OCI-LY1 (cell line): Measurements from ENCODE around the gene SPACA5.
A peak's percentile ranks its signal among the peaks of the same experiment; 100 is the strongest.
"Not testable (repeated sequence)": the region's sequence is repeated elsewhere in the genome, so short reads cannot be mapped to it uniquely, and the experiment has no call there.

Experiments used
- H2AFZ ChIP-seq: fragments of 200-600 bp; sonication (generic), shearing (Covaris generic); 2 replicates; pipeline ENCODE4 v1.6.0; 2014; ENCODE audit warnings: antibody characterized with exemption, mild to moderate bottlenecking, low read length
- H3F3A ChIP-seq: fragments of 200-600 bp; sonication (generic), shearing (Covaris generic); 2 replicates; pipeline ENCODE4 v1.6.0; 2014; ENCODE audit warnings: mild to moderate bottlenecking, antibody characterized with exemption, low read length, moderate library complexity; ENCODE audit not compliant: insufficient read depth
- H3K27ac ChIP-seq: fragments of 200-600 bp; sonication (generic); 2 replicates; pipeline ENCODE4 v1.5.1; 2014; ENCODE audit warnings: low read length, mixed run types, mild to moderate bottlenecking, low read depth; ENCODE audit not compliant: poor library complexity, severe bottlenecking
- H3K27me3 ChIP-seq: fragments of 200-600 bp; sonication (generic); 2 replicates; pipeline ENCODE4 v1.6.0; 2014; ENCODE audit warnings: antibody characterized with exemption, mild to moderate bottlenecking, low read length, moderate library complexity; ENCODE audit not compliant: insufficient read depth
- H3K36me3 ChIP-seq: fragments of 200-600 bp; sonication (generic); 2 replicates; pipeline ENCODE4 v1.6.1; 2014; ENCODE audit warnings: mild to moderate bottlenecking, antibody characterized with exemption, low read length, moderate library complexity, mixed read lengths; ENCODE audit not compliant: insufficient read depth
- H3K4me1 ChIP-seq: fragments of 200-600 bp; sonication (generic); 2 replicates; pipeline ENCODE4 v1.5.1; 2014; ENCODE audit warnings: mild to moderate bottlenecking, low read length, moderate library complexity; ENCODE audit not compliant: insufficient read depth, severe bottlenecking
- H3K4me2 ChIP-seq: fragments of 200-600 bp; sonication (generic), shearing (Covaris generic); 2 replicates; pipeline ENCODE4 v1.6.1; 2014; ENCODE audit warnings: low read length
- H3K4me3 ChIP-seq: fragments of 200-600 bp; sonication (generic); 2 replicates; pipeline ENCODE4 v1.5.1; 2014; ENCODE audit warnings: low read length, low read depth, mild to moderate bottlenecking, mixed read lengths; ENCODE audit not compliant: poor library complexity, severe bottlenecking
- H3K79me2 ChIP-seq: fragments of 200-600 bp; shearing (Covaris generic); 2 replicates; pipeline ENCODE4 v1.6.1; 2016; ENCODE audit warnings: mixed run types, low read length, mixed read lengths; ENCODE audit not compliant: insufficient read depth
- H3K9ac ChIP-seq: fragments of 200-600 bp; sonication (generic), shearing (Covaris generic); 2 replicates; pipeline ENCODE4 v1.6.1; 2014; ENCODE audit warnings: mild to moderate bottlenecking, low read length, mixed read lengths
- H3K9me2 ChIP-seq: fragments of 200-600 bp; sonication (generic), shearing (Covaris generic); 2 replicates; pipeline ENCODE4 v1.6.1; 2014; ENCODE audit warnings: low read depth, mild to moderate bottlenecking, low read length, mixed read lengths
- H3K9me3 ChIP-seq: fragments of 200-600 bp; shearing (Covaris generic); 2 replicates; pipeline ENCODE4 v1.6.1; 2014; ENCODE audit warnings: low read length, mixed read lengths
- H4K20me1 ChIP-seq: fragments of 200-600 bp; sonication (generic), shearing (Covaris generic); 2 replicates; pipeline ENCODE4 v1.6.0; 2016; ENCODE audit warnings: mild to moderate bottlenecking, low read length; ENCODE audit not compliant: insufficient read depth
- EZH2 ChIP-seq: fragments of 200-600 bp; sonication (generic), shearing (Covaris generic); IDR thresholded peaks from 2 replicates; pipeline ENCODE4 v1.8.0; 2017; ENCODE audit warnings: borderline replicate concordance, mixed run types, mild to moderate bottlenecking, antibody characterized with exemption, low read length, moderate library complexity, mixed read lengths
- TF ChIP-seq, protein P1 (sequence below): fragments of 200-600 bp; sonication (generic), shearing (Covaris generic); IDR thresholded peaks from 2 replicates; pipeline ENCODE4 v1.5.1; 2017; ENCODE audit warnings: mild to moderate bottlenecking, antibody characterized with exemption, low read length, moderate library complexity, mixed read lengths

The SPACA5 gene

DNA sequence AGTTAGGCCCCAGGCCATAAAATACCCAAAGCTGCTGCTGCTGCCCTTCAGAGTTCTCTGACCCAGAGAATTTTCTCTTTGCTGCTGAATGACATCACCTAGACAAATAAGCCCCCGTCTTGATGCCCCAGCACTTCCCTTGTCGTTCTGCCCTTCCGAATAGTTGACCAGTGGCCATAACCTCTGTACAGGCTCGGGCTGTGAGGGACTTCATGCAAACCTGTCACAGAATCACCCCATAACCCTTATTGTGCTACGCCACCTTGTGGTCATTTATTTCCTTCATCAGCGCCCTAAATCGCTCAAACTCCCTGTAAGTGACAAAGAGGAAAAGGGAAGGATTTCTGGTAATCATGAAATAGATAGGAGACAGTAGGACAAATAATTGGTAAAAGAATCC, 18.8 kb downstream of the SPACA5 start:
- H3K9me2 ChIP-seq: no peaks in the 10 kb centered on the region
- H3K9me3 ChIP-seq: no peaks in the 10 kb centered on the region
- no peak overlapping the region for H2AFZ ChIP-seq
- no peak overlapping the region for H3K4me2 ChIP-seq
- H3K4me1 ChIP-seq: peaks cover 9% of the 10 kb centered on the region
- no peaks in the 10 kb centered on the region for H3K36me3 ChIP-seq
- H3F3A ChIP-seq: no peaks in the 10 kb centered on the region
- H4K20me1 ChIP-seq: no peaks in the 10 kb centered on the region
- no peak overlapping the region for H3K9ac ChIP-seq
- no peaks in the 10 kb centered on the region for H3K27me3 ChIP-seq
- no peaks in the 10 kb centered on the region for H3K79me2 ChIP-seq
- H3K4me3 ChIP-seq: no peak overlapping the region
- TF ChIP-seq, protein P1, sequence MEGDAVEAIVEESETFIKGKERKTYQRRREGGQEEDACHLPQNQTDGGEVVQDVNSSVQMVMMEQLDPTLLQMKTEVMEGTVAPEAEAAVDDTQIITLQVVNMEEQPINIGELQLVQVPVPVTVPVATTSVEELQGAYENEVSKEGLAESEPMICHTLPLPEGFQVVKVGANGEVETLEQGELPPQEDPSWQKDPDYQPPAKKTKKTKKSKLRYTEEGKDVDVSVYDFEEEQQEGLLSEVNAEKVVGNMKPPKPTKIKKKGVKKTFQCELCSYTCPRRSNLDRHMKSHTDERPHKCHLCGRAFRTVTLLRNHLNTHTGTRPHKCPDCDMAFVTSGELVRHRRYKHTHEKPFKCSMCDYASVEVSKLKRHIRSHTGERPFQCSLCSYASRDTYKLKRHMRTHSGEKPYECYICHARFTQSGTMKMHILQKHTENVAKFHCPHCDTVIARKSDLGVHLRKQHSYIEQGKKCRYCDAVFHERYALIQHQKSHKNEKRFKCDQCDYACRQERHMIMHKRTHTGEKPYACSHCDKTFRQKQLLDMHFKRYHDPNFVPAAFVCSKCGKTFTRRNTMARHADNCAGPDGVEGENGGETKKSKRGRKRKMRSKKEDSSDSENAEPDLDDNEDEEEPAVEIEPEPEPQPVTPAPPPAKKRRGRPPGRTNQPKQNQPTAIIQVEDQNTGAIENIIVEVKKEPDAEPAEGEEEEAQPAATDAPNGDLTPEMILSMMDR: peak; percentile 58; the same call in 1 of the 2 replicates
- TF ChIP-seq EZH2: no peak
- no peak overlapping the region for H3K27ac ChIP-seq

DNA sequence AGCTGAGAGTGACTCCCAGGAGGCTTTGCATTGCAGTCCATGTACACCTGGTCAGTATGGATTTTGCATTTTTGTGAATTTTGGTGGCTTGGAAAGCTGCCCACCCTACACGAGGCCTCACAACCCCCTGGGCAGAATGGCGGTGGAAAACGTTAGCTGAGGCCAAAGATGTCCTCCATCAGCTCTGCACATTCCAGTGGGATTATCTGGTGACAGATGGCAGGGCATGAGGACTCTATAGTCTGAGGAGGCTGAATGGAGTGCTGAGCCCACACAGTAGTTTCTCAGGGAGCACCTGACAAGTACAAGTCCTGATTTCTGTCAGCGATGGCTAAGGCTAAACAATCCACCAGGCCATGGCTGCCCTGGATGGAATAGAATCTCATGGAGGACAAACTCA, 20.8 kb downstream of the SPACA5 start:
- not testable (repeated sequence) for H3K79me2 ChIP-seq, H3K27ac ChIP-seq, H4K20me1 ChIP-seq, H3F3A ChIP-seq, H3K36me3 ChIP-seq, H3K9me3 ChIP-seq, H3K4me1 ChIP-seq, H3K9me2 ChIP-seq, H3K4me3 ChIP-seq, H3K9ac ChIP-seq, H3K4me2 ChIP-seq, H2AFZ ChIP-seq, H3K27me3 ChIP-seq

DNA sequence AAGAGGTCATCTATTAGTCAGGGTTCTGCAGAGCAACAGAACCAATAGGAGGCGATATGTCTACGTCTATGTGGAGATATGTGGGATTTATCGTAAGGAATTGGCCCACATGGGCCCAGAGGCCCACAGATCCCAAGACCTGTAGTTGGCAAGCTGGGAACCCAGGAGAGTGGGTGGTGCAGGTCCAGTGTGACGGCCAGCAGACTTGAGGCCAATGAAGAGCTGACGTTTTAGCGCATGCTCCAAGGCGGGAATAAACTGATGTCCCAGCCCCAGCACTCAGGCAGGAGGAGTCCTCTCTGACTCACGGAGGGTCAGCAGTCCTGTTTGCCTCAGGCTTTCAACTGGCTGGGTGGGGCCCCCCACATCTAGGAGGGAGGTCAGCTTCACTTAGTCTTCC, 21.3 kb downstream of the SPACA5 start:
- TF ChIP-seq, protein P1: no peak
- TF ChIP-seq EZH2: no peak
- Histone ChIP-seq H3K4me3 (no peak overlapping the region), H3K27ac (no peak overlapping the region), H3K9ac (no peak overlapping the region), H3K4me2 (no peak overlapping the region), H3K27me3 (no peaks in the 10 kb centered on the region), H3K9me3 (no peaks in the 10 kb centered on the region), H4K20me1 (no peaks in the 10 kb centered on the region), H2AFZ (no peak overlapping the region), H3K36me3 (no peaks in the 10 kb centered on the region), H3K79me2 (no peaks in the 10 kb centered on the region), H3K9me2 (no peaks in the 10 kb centered on the region), H3F3A (no peaks in the 10 kb centered on the region), H3K4me1 (peaks cover 6% of the 10 kb centered on the region)

DNA sequence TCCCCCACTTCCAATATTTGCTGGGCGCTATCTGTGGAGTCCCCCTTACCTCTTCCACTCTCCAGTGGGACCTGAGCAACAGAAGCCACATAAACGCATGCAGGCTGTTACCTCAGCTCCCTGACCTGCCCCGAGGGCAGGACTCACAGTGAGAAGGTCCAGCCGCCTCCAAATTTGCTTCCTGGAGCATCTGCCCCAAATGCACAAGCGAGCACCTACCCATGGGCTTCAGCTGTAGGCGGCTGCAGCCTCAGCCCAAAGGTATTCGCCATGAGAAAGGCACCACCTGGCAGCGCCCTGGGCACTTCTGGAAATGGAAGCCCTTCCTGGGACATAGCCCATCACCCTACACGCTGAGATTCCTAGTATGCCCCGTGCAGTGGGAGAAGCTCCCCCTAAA, 23.4 kb downstream of the SPACA5 start:
- Histone ChIP-seq H3K36me3 (no peaks in the 10 kb centered on the region), H4K20me1 (no peaks in the 10 kb centered on the region), H3K4me1 (peaks cover 6% of the 10 kb centered on the region), H3K9me2 (no peaks in the 10 kb centered on the region), H3K27ac (no peak overlapping the region), H3K9me3 (no peaks in the 10 kb centered on the region), H3K9ac (no peak overlapping the region), H3K4me3 (no peak overlapping the region), H3K79me2 (no peaks in the 10 kb centered on the region), H2AFZ (no peak overlapping the region), H3F3A (no peaks in the 10 kb centered on the region), H3K27me3 (no peaks in the 10 kb centered on the region), H3K4me2 (no peak overlapping the region)
- TF ChIP-seq, protein P1: no peak
- TF ChIP-seq EZH2: no peak

DNA sequence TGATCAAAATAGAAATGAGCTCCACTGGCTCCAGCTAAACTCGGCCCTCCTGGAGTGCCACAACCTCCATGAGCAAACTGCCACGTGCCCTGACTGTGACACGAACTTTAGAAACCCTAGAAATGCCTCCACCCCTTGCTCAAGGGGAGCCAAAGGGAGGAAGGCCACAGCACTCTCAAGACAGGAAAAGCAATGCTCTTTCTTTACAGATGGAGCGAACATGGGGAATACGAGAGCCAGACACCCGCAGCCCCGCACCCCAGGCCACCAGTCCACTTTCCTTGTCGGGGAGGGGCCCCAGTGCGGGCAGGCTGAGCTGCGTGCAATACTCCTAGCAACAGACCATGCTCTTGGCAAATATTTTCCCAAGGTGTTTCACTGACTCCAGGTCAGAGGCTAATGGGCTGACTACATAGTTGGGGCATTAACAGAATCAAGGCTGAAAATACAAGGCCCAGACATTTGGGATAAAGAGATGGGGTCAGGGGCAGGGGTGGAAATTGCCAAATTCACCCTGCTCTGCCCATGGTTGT, 23.9 kb downstream of the SPACA5 start:
- not testable (repeated sequence) for H3F3A ChIP-seq, H3K27ac ChIP-seq, H3K4me1 ChIP-seq, H3K9ac ChIP-seq, H3K4me2 ChIP-seq, H3K79me2 ChIP-seq, H2AFZ ChIP-seq, H3K9me3 ChIP-seq, H4K20me1 ChIP-seq, H3K27me3 ChIP-seq, H3K4me3 ChIP-seq, H3K36me3 ChIP-seq, H3K9me2 ChIP-seq
